ENCODE results near the gene ARHGEF1. TPM values are rescaled to one million over a fixed set of nuclear protein-coding genes. Genes with fewer than 3 reads are reported as not detected.

The ARHGEF1 gene
- total RNA-seq, 1 donor from 2014 or later = 30.1 TPM

Small RNA genes lying within 50 kb of the gene (microRNA-seq; reads per million reads assigned to microRNA genes)
- not detected for gene MIR6797

Other genes with a start within 250 kb of the ARHGEF1 start
- not detected for gene CEACAM7, start 194.9 kb upstream of the ARHGEF1 start, total RNA-seq
- gene CEACAM5, start 174.6 kb upstream of the ARHGEF1 start, total RNA-seq = not detected
- not detected for gene CEACAM6, start 127.7 kb upstream of the ARHGEF1 start, total RNA-seq
- gene CEACAM3, start 86.6 kb upstream of the ARHGEF1 start, total RNA-seq = not detected
- not detected for gene LYPD4, start 38.5 kb upstream of the ARHGEF1 start, total RNA-seq
- not detected for gene DMRTC2, start 38.1 kb upstream of the ARHGEF1 start, total RNA-seq
- gene RPS19, start 22.9 kb upstream of the ARHGEF1 start, total RNA-seq = 586 TPM
- not detected for gene CD79A, start 5.9 kb upstream of the ARHGEF1 start, total RNA-seq
- gene ERFL, start 45.3 kb downstream of the ARHGEF1 start, total RNA-seq = not detected
- gene RABAC1, start 76.1 kb downstream of the ARHGEF1 start, total RNA-seq = 62.1 TPM
- gene ATP1A3, start 111.0 kb downstream of the ARHGEF1 start, total RNA-seq = 388 TPM
- 4.0 TPM for gene GRIK5, start 187.0 kb downstream of the ARHGEF1 start, total RNA-seq
- gene ZNF574, start 193.0 kb downstream of the ARHGEF1 start, total RNA-seq = 8.4 TPM
- 0.91 TPM for gene POU2F2, start 249.3 kb downstream of the ARHGEF1 start, total RNA-seq

Measured in Right ventricle myocardium superior (tissue), 1 donor.